Cardiac muscle cell (in vitro differentiated cells and primary cell): ENCODE data around the gene CTAGE8. TPM values are rescaled to one million over a fixed set of nuclear protein-coding genes. Genes with fewer than 3 reads are reported as not detected.
"Not testable (repeated sequence)": the region's sequence is repeated elsewhere in the genome, so short reads cannot be mapped to it uniquely, and the experiment has no call there.

Source experiments
- DNase-seq, 2 donors: peaks; one replicate each; pipeline versions ENCODE4 v3.0.0 to v3.0.0-alpha.2; 2010 to 2017; ENCODE audit warnings: low read depth in 1 of 2, low spot score in 1 of 2
- H3K27ac ChIP-seq: fragments of 200-600 bp; sonication (generic); 2 replicates; pipeline ENCODE4 v1.5.1; 2016
- H3K27me3 ChIP-seq: fragments of 200-600 bp; sonication (generic); 2 replicates; pipeline ENCODE4 v1.6.0; 2016; ENCODE audit warnings: control low read depth
- H3K36me3 ChIP-seq: fragments of 200-600 bp; sonication (generic); 2 replicates; pipeline ENCODE4 v1.5.1; 2016; ENCODE audit warnings: control low read depth
- H3K4me1 ChIP-seq: fragments of 200-600 bp; sonication (generic); 2 replicates; pipeline ENCODE4 v1.8.1; 2017; ENCODE audit warnings: low read depth, mild to moderate bottlenecking, mixed run types
- H3K4me3 ChIP-seq: fragments of 200-600 bp; sonication (generic); 2 replicates; pipeline ENCODE4 v1.5.1; 2016; ENCODE audit warnings: mild to moderate bottlenecking
- H3K9me3 ChIP-seq: fragments of 200-600 bp; sonication (generic); 2 replicates; pipeline ENCODE4 v1.5.1; 2017; ENCODE audit warnings: low read depth, mild to moderate bottlenecking, control low read depth
- polyA plus RNA-seq: library from polyadenylated mRNA; unstranded; fragments of >200 nt; fragmentation: Nextera tagmentation; extraction: Ambion mirVana; gene quantifications from 2 replicates; pipeline ENCODE4 v1.2.1, GENCODE V29; 2016
- total RNA-seq: library from RNA; depleted of rRNA; stranded (reverse); fragments of >200 nt; gene quantifications from 2 replicates; pipeline ENCODE4 v1.2.3, GENCODE V29; 2016

Gene CTAGE8
- total RNA-seq (not detected in 2 replicates), polyA plus RNA-seq (0.21 TPM in 1 of 2 replicates, not detected in the other)

- not testable (repeated sequence) for H3K36me3 ChIP-seq, H3K9me3 ChIP-seq, DNase-seq, H3K4me3 ChIP-seq, H3K27me3 ChIP-seq, H3K4me1 ChIP-seq, H3K27ac ChIP-seq
These were observed at the start of gene CTAGE8 for GRCh38 chr7:144269188-144269587. Gene CTAGE8, minus strand, starts transcription at chr7:144269288. Its CDS starts 38 bp downstream, at chr7:144269250.

GRCh38 chr7:144317537-144317936 is 48.4 kb upstream of the CTAGE8 start:
- H3K27ac ChIP-seq, DNase-seq, H3K4me3 ChIP-seq, H3K4me1 ChIP-seq, H3K27me3 ChIP-seq, H3K36me3 ChIP-seq, H3K9me3 ChIP-seq: not testable (repeated sequence)

- H3K9me3 ChIP-seq, H3K36me3 ChIP-seq, H3K27ac ChIP-seq, H3K27me3 ChIP-seq, H3K4me3 ChIP-seq, DNase-seq, H3K4me1 ChIP-seq: not testable (repeated sequence)
These were observed 42.9 kb upstream of the CTAGE8 start, which contains the start of gene OR2A1 for GRCh38 chr7:144311872-144312469. Gene OR2A1, plus strand, starts transcription at chr7:144312419. Its CDS starts 5,706 bp downstream, at chr7:144318125.

- not testable (repeated sequence) for DNase-seq, H3K27ac ChIP-seq, H3K4me3 ChIP-seq, H3K4me1 ChIP-seq, H3K9me3 ChIP-seq, H3K36me3 ChIP-seq, H3K27me3 ChIP-seq
These were observed 42.1 kb upstream of the CTAGE8 start for GRCh38 chr7:144311218-144311617.

GRCh38 chr7:144309702-144310101 is 40.6 kb upstream of the CTAGE8 start:
- H3K27ac ChIP-seq, DNase-seq, H3K36me3 ChIP-seq, H3K4me3 ChIP-seq, H3K9me3 ChIP-seq, H3K27me3 ChIP-seq, H3K4me1 ChIP-seq: not testable (repeated sequence)

- H3K27ac ChIP-seq, H3K4me3 ChIP-seq, H3K4me1 ChIP-seq, H3K27me3 ChIP-seq, H3K36me3 ChIP-seq, H3K9me3 ChIP-seq, DNase-seq: not testable (repeated sequence)
These were observed 36.1 kb upstream of the CTAGE8 start for GRCh38 chr7:144305156-144305555.

- not testable (repeated sequence) for DNase-seq, H3K4me1 ChIP-seq, H3K9me3 ChIP-seq, H3K36me3 ChIP-seq, H3K27me3 ChIP-seq, H3K4me3 ChIP-seq, H3K27ac ChIP-seq
These were observed 34.5 kb upstream of the CTAGE8 start for GRCh38 chr7:144303607-144304006.

- not testable (repeated sequence) for H3K36me3 ChIP-seq, H3K9me3 ChIP-seq, H3K4me1 ChIP-seq, H3K4me3 ChIP-seq, DNase-seq, H3K27me3 ChIP-seq, H3K27ac ChIP-seq
These were observed 33.7 kb upstream of the CTAGE8 start for GRCh38 chr7:144302578-144303303.

- not testable (repeated sequence) for H3K4me1 ChIP-seq, H3K4me3 ChIP-seq, H3K36me3 ChIP-seq, H3K9me3 ChIP-seq, DNase-seq, H3K27me3 ChIP-seq, H3K27ac ChIP-seq
These were observed 24.9 kb upstream of the CTAGE8 start for GRCh38 chr7:144293794-144294499.

GRCh38 chr7:144292384-144293161 is 23.5 kb upstream of the CTAGE8 start:
- not testable (repeated sequence) for H3K4me1 ChIP-seq, H3K27me3 ChIP-seq, H3K9me3 ChIP-seq, H3K36me3 ChIP-seq, H3K4me3 ChIP-seq, DNase-seq, H3K27ac ChIP-seq

- not testable (repeated sequence) for H3K27ac ChIP-seq, H3K36me3 ChIP-seq, H3K27me3 ChIP-seq, H3K4me3 ChIP-seq, H3K4me1 ChIP-seq, DNase-seq, H3K9me3 ChIP-seq
These were observed 22.5 kb upstream of the CTAGE8 start for GRCh38 chr7:144291607-144292006.

- H3K4me3 ChIP-seq, H3K36me3 ChIP-seq, H3K27ac ChIP-seq, H3K4me1 ChIP-seq, H3K27me3 ChIP-seq, H3K9me3 ChIP-seq, DNase-seq: not testable (repeated sequence)
These were observed 18.2 kb upstream of the CTAGE8 start for GRCh38 chr7:144287171-144287784.

GRCh38 chr7:144283716-144284115 is 14.6 kb upstream of the CTAGE8 start:
- DNase-seq, H3K36me3 ChIP-seq, H3K9me3 ChIP-seq, H3K4me3 ChIP-seq, H3K27ac ChIP-seq, H3K4me1 ChIP-seq, H3K27me3 ChIP-seq: not testable (repeated sequence)
